Measurements from ENCODE around the gene GFPT2. TPM values are rescaled to one million over a fixed set of nuclear protein-coding genes. Genes with fewer than 3 reads are reported as not detected.

The GFPT2 gene
- total and polyA plus RNA-seq, 2 of the 4 experiments (the other 2 are of a cell fraction) = 20.3 to 20.8 TPM

DNA sequence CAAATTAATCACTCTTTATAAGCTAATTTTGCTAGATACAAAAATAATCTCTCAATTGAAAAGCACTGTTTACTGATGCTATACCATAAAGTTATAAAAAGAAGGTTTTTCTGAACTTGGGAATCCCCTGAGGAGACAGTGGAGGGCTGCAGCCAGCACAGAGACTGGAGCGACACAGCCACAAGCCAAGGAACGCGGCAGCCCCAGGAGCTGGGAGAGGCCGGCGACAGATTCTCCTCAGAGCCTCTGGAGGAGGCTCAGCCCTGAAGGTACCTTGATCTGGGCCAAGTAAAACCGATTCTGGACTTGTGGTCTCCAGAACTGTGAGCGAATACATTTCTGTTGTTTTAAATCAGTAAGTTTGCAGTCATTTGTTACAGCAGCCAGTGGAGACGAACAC, 3.7 kb downstream of the GFPT2 start:
- peaks cover 3 to 8% of the 10 kb centered on the region in 2 experiments for H3K79me1 ChIP-seq (ENCODE audit: low read depth in 1 of 2, low read length in 2 of 2)
- H3K4me2 ChIP-seq (ENCODE audit: low read depth, low read length) = no peak overlapping the region
- H2AK9ac ChIP-seq (replicated peaks; ENCODE audit: low read depth, low read length, poor library complexity) = no peak overlapping the region
- H3K9me3 ChIP-seq (ENCODE audit: control insufficient read depth, insufficient read depth, low read length) = no peaks in the 10 kb centered on the region
- H4K5ac ChIP-seq (ENCODE audit: low read depth, low read length) = no peak overlapping the region
- no peak overlapping the region for H2BK20ac ChIP-seq (ENCODE audit: low read depth, low read length)
- dilution Hi-C loops (cut with HindIII; ENCODE audit: low sequenced_read_pairs, unreplicated experiment) = no loop called here
- no peak overlapping the region for H2AFZ ChIP-seq (replicated peaks; ENCODE audit: low read length, poor library complexity)
- peaks cover 2% of the 10 kb centered on the region; the same call in 1 of the 2 replicates for H3K27me3 ChIP-seq (ENCODE audit: control insufficient read depth, insufficient read depth, low read length)
- no peaks in the 10 kb centered on the region for H4K20me1 ChIP-seq (ENCODE audit: insufficient read depth, low read length)
- H3K9me1 ChIP-seq (ENCODE audit: insufficient read depth, low read length) = peaks cover under 1% of the 10 kb centered on the region; the same call in 1 of the 2 replicates
- H4K8ac ChIP-seq (ENCODE audit: low read depth in 2 of 2, low read length in 2 of 2) = no peak overlapping the region
- H2BK120ac ChIP-seq (ENCODE audit: low read depth, low read length) = no peak overlapping the region
- DNase-seq = no peak
- ATAC-seq (ENCODE audit: low read depth) = no peak
- H3K23ac ChIP-seq (ENCODE audit: low read depth, low read length) = no peak overlapping the region
- in situ Hi-C loops (cut with MboI; ENCODE audit: low sequenced_read_pairs) = no loop called here
- H3K4me3 ChIP-seq (ENCODE audit: insufficient read depth, low read depth, low read length) = no peak overlapping the region
- H3K9ac ChIP-seq (ENCODE audit: low read depth, low read length) = no peak overlapping the region
- no peak overlapping the region for H3K14ac ChIP-seq (replicated peaks; ENCODE audit: low read depth, low read length)
- intact Hi-C loops (cut with micrococcal nuclease) = no loop called here
- no peak overlapping the region for H3K4ac ChIP-seq (ENCODE audit: low read depth, low read length)
- no peak overlapping the region for H2BK5ac ChIP-seq (ENCODE audit: low read depth, low read length, poor library complexity, severe bottlenecking)
- WGBS, 2 experiments (ENCODE audit: extremely low coverage in 2 of 2, insufficient read length in 1 of 2) = 88% methylated on average over 4 of the region's 8 CpGs; no CpG with 5 or more reads in 1 of the 2 experiments
- BruUV-seq (replicated peaks) = no TSS peak
- H3K18ac ChIP-seq (ENCODE audit: low read depth, low read length) = no peak overlapping the region
- ChIA-PET POLR2A (ENCODE audit: unreplicated experiment) (no interaction called here), CTCF (interaction anchor here (0.6 kb wide), 1 partner anchor 38 kb away, joined by 4 read pairs; no protein-coding TSS in a partner anchor)
- no peak overlapping the region for H3K27ac ChIP-seq (ENCODE audit: insufficient read depth, low read length)
- no peak overlapping the region for H2BK15ac ChIP-seq (ENCODE audit: low read depth, low read length)
- H3K36me3 ChIP-seq (ENCODE audit: control insufficient read depth, insufficient read depth, low read length) = no peaks in the 10 kb centered on the region
- H4K91ac ChIP-seq (ENCODE audit: insufficient read depth, low read depth, low read length) = no peak overlapping the region
- no peak overlapping the region for H2AK5ac ChIP-seq (ENCODE audit: low read depth, low read length)
- no peak for TF ChIP-seq RAD21 (IDR thresholded peaks at IDR 0.05; ENCODE audit: low read length)
- no peak for TF ChIP-seq RFX5 (IDR thresholded peaks at IDR 0.05; ENCODE audit: low read depth, low read length)
- TF ChIP-seq, protein P1, sequence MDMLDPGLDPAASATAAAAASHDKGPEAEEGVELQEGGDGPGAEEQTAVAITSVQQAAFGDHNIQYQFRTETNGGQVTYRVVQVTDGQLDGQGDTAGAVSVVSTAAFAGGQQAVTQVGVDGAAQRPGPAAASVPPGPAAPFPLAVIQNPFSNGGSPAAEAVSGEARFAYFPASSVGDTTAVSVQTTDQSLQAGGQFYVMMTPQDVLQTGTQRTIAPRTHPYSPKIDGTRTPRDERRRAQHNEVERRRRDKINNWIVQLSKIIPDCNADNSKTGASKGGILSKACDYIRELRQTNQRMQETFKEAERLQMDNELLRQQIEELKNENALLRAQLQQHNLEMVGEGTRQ (IDR thresholded peaks at IDR 0.05; ENCODE audit: low read depth, low read length) = no peak
- no peak overlapping the region for H3K56ac ChIP-seq (ENCODE audit: extremely low read depth, insufficient read depth, low read length)
- H3K4me1 ChIP-seq (ENCODE audit: control insufficient read depth, insufficient read depth, low read length) = no peaks in the 10 kb centered on the region; the same call in 1 of the 2 replicates

All from IMR-90 (cell line).